ENCODE results near the gene FBN1. TPM values are rescaled to one million over a fixed set of nuclear protein-coding genes. Genes with fewer than 3 reads are reported as not detected.

Gene FBN1
- total RNA-seq, 1 experiment from 2014 or later: 0.43 TPM

- CTCF ChIA-PET: no interaction called here
- Mint-ChIP-seq H3K27ac (ENCODE audit: unreplicated experiment) (no peak overlapping the region), H3K4me3 (ENCODE audit: unreplicated experiment) (no peak overlapping the region), H3K9me3 (ENCODE audit: unreplicated experiment) (no peaks in the 10 kb centered on the region), H3K4me1 (ENCODE audit: low read depth, unreplicated experiment) (no peaks in the 10 kb centered on the region), H3K36me3 (ENCODE audit: insufficient read depth, unreplicated experiment) (no peaks in the 10 kb centered on the region), H3K27me3 (ENCODE audit: insufficient read depth, unreplicated experiment) (peaks cover 19% of the 10 kb centered on the region)
- no peak overlapping the region for H3K4me3 ChIP-seq (ENCODE audit: low read depth, low read length)
- intact Hi-C loops (cut with micrococcal nuclease; ENCODE audit: unreplicated experiment): no loop called here
- POLR2A ChIA-PET: no interaction called here
- no peak for TF ChIP-seq CTCF (IDR thresholded peaks at IDR 0.05; ENCODE audit: insufficient read depth in 1 of 2, low read depth in 1 of 2, low read length in 1 of 2, severe bottlenecking in 1 of 2, unreplicated experiment in 1 of 2)
- H3K9me3 ChIP-seq: no peaks in the 10 kb centered on the region
- peaks cover 2% of the 10 kb centered on the region for H3K27me3 ChIP-seq (replicated peaks; ENCODE audit: control insufficient read depth, insufficient read depth, low read length)
- no TSS peak for BruUV-seq (replicated peaks)
- no peak for DNase-seq
- H3K36me3 ChIP-seq (ENCODE audit: control insufficient read depth, insufficient read depth, low read length): no peaks in the 10 kb centered on the region
- no peaks in the 10 kb centered on the region for H3K4me1 ChIP-seq
Measured at GRCh38 chr15:48423342-48423741, 222.2 kb downstream of the FBN1 start.

- intact Hi-C loops (cut with micrococcal nuclease; ENCODE audit: unreplicated experiment): no loop called here
- no peaks in the 10 kb centered on the region for H3K9me3 Mint-ChIP-seq (ENCODE audit: unreplicated experiment)
- BruUV-seq (replicated peaks): no TSS peak
- H3K36me3 Mint-ChIP-seq (ENCODE audit: insufficient read depth, unreplicated experiment): no peaks in the 10 kb centered on the region
- TF ChIP-seq CTCF (IDR thresholded peaks at IDR 0.05; ENCODE audit: insufficient read depth in 1 of 2, low read depth in 1 of 2, low read length in 1 of 2, severe bottlenecking in 1 of 2, unreplicated experiment in 1 of 2): no peak
- DNase-seq: no peak
- H3K27me3 Mint-ChIP-seq (ENCODE audit: insufficient read depth, unreplicated experiment): peaks cover 20% of the 10 kb centered on the region
- Histone ChIP-seq H3K4me1 (no peaks in the 10 kb centered on the region), H3K9me3 (no peaks in the 10 kb centered on the region), H3K27me3 (replicated peaks; ENCODE audit: control insufficient read depth, insufficient read depth, low read length) (peaks cover 2% of the 10 kb centered on the region), H3K4me3 (ENCODE audit: low read depth, low read length) (no peak overlapping the region), H3K36me3 (ENCODE audit: control insufficient read depth, insufficient read depth, low read length) (no peaks in the 10 kb centered on the region)
- POLR2A ChIA-PET: no interaction called here
- H3K4me1 Mint-ChIP-seq (ENCODE audit: low read depth, unreplicated experiment): no peaks in the 10 kb centered on the region
- no peak overlapping the region for H3K4me3 Mint-ChIP-seq (ENCODE audit: unreplicated experiment)
- CTCF ChIA-PET: no interaction called here
- H3K27ac Mint-ChIP-seq (ENCODE audit: unreplicated experiment): no peak overlapping the region
Measured at GRCh38 chr15:48422401-48422800, 223.1 kb downstream of the FBN1 start.

GRCh38 chr15:48421362-48421761 lies 224.1 kb downstream of the FBN1 start:
- ChIA-PET CTCF (no interaction called here), POLR2A (no interaction called here)
- Histone ChIP-seq H3K27me3 (replicated peaks; ENCODE audit: control insufficient read depth, insufficient read depth, low read length) (peaks cover 2% of the 10 kb centered on the region), H3K4me1 (no peaks in the 10 kb centered on the region), H3K4me3 (ENCODE audit: low read depth, low read length) (no peak overlapping the region), H3K36me3 (ENCODE audit: control insufficient read depth, insufficient read depth, low read length) (no peaks in the 10 kb centered on the region), H3K9me3 (no peaks in the 10 kb centered on the region)
- Mint-ChIP-seq H3K4me1 (ENCODE audit: low read depth, unreplicated experiment) (no peaks in the 10 kb centered on the region), H3K9me3 (ENCODE audit: unreplicated experiment) (no peaks in the 10 kb centered on the region), H3K4me3 (ENCODE audit: unreplicated experiment) (no peak overlapping the region), H3K36me3 (ENCODE audit: insufficient read depth, unreplicated experiment) (no peaks in the 10 kb centered on the region), H3K27me3 (ENCODE audit: insufficient read depth, unreplicated experiment) (peaks cover 17% of the 10 kb centered on the region), H3K27ac (ENCODE audit: unreplicated experiment) (no peak overlapping the region)
- intact Hi-C loops (cut with micrococcal nuclease; ENCODE audit: unreplicated experiment): no loop called here
- DNase-seq: no peak
- no peak for TF ChIP-seq CTCF (IDR thresholded peaks at IDR 0.05; ENCODE audit: insufficient read depth in 1 of 2, low read depth in 1 of 2, low read length in 1 of 2, severe bottlenecking in 1 of 2, unreplicated experiment in 1 of 2)
- BruUV-seq (replicated peaks): no TSS peak
